Stimulated activated CD8-positive, alpha-beta memory T cell treated with anti-CD3 and anti-CD28 coated beads, Interleukin-2, amount 100 ng/mL, for 48 hours (primary cell): ENCODE results near the gene OLFM4.
"Not testable (repeated sequence)": the region's sequence is repeated elsewhere in the genome, so short reads cannot be mapped to it uniquely, and the experiment has no call there.

Experiments used
- DNase-seq, 2 donors: peaks; one replicate each; pipeline ENCODE4 v3.0.0-alpha.2; 2020; ENCODE audit warnings: low read depth in 2 of 2

The OLFM4 gene, protein sequence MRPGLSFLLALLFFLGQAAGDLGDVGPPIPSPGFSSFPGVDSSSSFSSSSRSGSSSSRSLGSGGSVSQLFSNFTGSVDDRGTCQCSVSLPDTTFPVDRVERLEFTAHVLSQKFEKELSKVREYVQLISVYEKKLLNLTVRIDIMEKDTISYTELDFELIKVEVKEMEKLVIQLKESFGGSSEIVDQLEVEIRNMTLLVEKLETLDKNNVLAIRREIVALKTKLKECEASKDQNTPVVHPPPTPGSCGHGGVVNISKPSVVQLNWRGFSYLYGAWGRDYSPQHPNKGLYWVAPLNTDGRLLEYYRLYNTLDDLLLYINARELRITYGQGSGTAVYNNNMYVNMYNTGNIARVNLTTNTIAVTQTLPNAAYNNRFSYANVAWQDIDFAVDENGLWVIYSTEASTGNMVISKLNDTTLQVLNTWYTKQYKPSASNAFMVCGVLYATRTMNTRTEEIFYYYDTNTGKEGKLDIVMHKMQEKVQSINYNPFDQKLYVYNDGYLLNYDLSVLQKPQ

DNA sequence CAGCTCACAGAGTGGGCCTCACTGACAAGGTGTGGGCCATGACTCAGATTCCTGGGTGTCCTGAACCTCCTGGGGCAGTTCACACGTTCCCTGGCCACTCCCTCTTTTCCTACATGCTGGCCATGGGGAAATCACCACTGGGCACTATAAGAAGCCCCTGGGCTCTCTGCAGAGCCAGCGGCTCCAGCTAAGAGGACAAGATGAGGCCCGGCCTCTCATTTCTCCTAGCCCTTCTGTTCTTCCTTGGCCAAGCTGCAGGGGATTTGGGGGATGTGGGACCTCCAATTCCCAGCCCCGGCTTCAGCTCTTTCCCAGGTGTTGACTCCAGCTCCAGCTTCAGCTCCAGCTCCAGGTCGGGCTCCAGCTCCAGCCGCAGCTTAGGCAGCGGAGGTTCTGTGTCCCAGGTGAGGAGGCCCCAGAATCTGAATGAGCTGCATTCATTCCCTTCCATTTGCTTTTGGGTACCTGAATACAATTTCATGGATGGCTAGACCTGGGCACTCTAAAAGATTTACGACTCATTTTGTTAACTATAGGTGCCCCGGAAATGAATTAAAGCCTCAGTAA lies at the start of gene OLFM4:
TSS of gene OLFM4 (plus strand) at position 177 of the 567 bp plus-strand sequence. CDS start at position 201, 24 bp downstream.
- no peak for DNase-seq

DNA sequence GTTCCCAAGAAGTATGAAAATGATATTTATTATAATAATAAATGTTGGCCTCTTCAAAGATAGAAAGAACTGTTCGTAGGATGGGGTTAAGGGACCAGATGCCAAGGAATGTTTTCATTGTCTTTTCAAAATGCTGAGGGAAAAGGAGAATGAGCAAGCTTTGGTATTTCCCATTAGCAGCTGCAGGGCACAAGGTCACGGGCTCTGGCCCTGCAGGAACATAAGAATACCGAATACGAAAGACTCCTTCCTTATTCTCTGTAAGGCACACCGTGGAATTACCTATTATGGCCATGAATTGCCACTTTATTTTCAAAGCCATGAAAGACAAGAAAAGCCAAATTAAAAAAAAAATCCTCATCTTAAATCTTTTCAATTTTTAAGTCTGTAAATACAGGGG lies 49.6 kb upstream of the OLFM4 start:
- DNase-seq, result no peak

DNA sequence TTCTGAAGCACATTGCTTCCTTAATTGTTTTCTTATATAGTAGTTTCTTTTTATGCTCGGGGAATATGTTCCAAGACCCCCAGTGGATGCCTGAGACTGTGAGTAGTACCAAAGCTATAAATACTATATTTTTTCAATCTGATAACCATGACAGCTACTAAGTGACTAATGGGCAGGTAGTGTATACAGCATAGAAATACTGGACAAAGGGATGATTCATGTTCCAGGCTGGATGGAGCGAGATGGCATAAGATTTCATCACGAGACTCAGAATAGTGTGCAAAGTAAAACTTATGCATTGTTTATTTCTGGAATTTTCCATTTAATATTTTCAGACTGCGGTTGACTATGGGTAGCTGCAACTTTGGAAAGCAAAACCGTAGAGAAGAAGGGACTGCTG lies 47.9 kb upstream of the OLFM4 start:
- DNase-seq, result no peak

DNA sequence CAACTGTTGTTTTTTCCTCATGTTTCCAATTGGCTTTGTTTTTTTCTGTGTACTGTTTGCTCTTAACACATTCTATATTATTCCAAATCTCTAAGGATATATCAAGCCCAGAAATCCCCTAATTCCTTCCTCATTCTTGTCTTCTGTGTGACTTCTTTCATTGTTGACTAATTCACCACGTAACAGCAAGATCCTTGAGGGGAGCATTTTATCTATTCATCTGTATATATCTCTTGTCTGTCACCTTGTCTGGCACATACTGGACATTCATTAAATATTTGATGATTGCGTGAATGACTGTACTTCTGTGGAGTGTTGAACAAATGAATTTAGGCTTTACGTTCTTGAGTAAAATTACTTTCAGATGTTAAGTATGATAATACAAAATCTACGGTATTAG lies 44.8 kb upstream of the OLFM4 start:
- DNase-seq, result no peak

DNA sequence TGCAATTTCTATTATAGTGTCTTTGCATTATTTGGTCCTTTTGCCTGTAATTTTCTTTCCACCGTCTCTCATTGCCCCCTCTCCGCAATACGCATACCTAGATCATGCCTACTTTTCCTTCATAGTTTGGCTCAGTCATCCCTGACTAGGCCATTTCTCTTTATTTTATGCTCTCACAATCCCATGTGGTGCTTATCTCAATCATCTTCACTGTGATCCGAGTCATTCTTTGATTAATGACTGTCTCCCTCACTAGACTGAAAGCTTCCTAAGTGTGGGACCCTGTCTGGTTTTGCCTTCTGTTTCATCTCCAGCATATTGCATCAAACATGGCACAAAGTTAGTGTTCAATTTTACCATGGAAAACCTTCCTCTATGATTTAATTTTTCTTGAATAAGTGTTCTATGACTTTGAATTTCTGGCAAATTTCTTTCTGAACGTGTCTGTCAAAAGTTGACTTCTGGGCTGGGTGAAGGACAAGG lies 43.7 kb upstream of the OLFM4 start:
- DNase-seq, result no peak

DNA sequence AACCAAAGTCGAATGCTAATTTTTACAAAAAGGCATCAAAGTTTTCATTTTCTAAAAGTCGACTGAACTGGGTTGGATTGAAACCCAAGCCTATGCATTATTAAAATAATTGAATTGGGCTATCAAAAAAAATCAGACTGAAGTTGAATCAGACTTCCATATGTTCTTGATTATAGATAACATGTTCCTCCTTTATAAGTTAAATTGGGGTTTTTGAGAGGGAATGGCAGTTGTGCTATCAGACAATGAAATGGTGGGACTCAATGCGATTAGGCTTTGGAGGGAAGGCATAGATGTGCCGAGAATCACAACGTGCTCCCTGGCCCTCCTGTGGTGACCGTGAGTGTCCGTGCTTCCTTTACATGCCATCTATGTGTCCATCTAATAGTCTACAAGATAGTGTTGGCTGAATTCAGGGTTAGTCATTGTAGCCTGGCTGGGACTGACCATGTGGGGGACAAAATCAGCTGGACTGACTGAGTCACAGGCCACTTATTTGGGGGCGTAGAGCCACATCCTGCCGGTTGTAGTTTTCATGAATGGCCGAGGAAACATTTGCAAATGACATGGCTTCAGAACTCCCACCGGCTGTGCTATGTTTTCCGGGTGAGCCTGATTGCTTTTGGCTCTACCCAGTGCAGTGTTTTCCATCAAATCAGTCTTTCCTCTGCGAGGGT lies 37.1 kb upstream of the OLFM4 start:
- DNase-seq, result no peak

DNA sequence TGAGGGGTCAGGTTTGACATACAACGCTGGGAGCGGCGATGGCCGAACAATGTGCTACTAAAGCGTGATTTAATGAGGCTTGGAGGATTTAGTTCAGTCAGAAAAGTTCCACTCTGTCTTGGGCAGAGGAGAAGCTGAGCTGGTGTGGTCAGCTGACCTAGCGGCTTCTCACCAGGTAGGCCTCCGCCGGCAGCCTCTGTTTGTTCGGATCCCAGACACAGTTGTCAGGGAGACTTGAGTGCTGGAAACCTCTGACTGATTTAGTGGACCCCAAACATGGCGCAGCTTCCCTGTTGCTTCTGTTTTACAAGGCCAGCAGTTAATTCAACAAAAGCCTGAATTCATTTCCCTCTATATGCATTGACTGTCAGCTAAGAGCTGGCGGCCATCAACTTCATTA lies 36.5 kb upstream of the OLFM4 start:
- no peak for DNase-seq

DNA sequence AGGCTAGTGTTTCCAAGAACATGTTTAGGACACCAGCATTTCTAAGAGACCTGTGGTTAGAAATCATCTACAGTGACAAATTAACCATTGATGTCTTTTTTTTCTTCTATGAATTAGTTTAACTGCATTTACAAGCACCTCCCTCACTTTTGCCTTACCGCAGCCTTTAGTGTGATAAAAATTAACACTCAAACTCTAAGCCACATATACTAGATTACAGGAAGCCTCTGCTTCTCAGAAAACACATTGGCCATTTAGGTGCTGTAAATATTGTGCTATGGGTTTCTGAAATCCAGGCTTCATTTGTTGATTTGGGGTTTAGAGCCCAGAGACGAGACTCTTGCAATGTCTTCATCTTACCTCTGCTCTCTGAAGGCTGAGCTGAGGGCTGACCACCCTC lies 34.6 kb upstream of the OLFM4 start:
- DNase-seq, result no peak

DNA sequence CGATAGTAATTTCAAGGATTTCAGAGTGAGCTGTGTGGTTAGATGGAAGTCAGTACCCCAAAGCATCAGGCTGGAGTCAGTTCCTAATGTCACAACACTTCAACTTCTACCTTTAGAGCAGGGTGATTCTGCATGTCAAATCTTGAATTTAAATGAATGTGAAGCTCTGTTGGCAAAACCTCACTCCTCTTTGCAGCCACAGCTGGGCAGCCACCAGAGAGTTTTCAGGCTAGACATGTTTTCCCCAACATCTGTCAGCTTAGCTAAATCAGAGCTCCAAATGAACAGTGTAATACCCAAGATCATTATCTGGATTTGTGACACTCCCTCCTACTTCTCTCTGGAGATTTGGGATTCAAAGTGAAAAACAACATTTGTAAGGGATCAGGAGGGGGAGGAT lies 33.7 kb upstream of the OLFM4 start:
- no peak for DNase-seq

DNA sequence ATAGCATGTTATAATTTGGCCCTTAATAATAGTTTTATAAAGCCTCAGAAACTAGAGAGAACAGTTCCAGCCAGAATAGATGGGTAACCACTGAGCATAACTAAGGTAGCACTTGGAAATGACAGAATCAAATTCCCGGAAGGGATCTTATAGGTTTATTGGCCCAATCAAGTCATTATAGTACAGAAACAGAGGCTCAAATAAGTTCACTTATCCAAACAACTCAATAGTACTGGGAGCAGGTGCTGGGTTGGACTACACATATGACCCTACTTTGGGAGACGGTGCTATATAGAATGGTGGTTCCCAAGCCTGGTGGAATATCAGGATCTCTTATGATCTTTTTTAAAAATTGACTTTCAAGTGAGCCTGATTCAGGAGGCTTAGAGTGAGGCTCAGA lies 32.7 kb upstream of the OLFM4 start:
- DNase-seq, result no peak

DNA sequence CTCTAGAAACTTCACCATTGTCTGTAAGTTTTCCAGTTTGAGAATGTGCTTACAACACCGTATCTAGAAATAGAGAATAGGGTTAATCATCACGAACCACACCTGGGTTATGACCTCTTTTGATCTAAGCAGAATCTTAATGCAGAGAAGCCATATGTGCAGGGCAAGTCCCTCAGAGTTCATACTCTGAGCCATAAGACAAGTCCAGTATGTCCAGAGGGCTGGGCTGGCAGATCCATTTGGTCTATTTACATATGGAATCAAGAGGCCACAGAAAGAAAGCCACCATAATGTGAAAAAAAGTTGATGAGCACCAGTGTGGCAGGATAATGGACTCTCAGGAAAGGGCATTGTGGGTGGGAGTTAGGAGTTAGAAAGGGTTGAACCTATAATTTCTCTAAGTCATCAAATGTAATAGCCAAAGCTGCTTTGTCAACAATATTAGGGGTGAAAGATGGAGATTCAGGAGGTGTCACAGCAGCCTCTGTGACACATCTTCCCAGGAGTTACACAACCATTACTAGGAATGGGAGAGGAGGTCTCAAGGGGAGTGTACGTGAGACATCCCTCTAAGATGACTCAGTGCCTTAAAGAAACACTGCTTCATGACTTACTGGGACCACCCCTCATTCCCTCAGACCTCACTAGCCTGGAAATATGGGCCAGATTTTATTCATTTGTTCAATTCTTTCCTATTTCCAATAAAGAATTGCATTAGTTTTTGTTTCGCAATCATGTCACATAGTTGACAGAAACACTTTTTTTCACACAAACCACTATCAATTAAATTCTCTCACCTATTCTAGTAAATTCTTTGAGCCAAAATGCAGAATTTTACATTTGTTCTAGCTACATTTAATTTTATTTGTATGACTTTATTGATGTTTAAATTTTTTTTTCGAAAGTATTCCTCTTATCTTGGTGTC lies 30.4 kb upstream of the OLFM4 start:
- DNase-seq, result no peak

DNA sequence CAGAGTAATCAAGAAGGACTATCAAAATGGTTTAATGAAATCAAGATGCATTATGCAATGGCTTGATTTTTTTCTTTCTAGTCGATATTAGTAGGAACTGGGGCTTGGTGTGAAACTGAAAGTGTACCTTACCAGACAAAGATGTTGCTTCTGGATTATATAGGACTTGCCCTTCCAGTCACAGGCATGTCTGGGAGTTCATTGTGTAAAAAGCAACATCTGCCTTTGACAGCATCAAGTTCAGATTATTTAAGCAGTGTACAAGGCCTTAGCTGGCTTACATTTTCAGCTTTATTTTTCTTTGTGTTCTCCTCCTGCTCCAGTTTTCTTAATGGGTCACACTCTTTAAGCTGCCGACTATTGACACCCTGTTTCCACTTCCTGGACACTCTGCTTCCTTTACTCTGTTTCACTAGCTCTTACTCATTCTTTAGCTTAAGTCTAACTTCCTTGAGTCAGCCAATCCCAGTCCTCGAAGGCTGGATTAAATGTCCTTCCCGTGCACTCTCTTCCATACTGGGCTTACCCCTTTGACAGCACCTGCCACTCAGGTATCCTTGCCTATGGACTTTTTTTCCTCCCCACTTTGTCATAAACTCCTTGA lies 29.4 kb upstream of the OLFM4 start:
- DNase-seq, result no peak

DNA sequence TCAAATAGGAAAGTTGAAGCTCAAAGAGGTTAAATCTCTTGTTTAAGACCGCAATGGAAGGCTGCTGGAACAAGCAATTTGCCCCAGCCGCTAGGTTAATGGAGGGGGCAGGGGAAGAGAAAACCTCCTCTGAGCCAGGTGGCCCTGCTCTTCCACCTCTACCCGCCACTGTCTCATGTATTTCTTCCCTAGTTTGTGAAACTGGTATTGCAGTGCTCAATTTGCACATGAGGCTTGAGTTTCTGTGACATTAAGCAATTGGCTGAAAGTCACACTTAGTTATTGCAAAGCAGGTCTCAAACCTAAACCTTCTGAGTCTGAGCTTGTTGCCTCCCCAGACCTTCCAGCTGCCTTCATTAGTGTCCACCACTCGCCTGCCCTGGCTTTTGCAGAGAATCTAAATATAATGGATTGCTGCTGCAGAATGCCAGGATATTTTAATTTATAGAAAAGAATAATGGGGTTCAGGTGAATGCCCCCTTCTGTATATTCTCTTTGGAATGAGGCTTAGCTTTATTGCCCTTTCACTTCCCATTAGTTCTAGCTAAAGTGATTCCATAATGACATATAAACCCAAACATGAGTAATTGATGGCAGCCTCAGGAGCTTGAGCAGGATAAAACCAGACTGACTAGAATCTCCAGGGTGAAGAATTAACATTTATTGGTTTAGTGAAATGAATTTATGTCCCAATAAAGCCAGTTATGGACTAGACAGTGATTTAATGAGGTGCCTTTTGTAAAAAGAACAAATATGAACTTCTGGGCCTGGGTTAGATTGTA lies 27.0 kb upstream of the OLFM4 start:
- no peak for DNase-seq

DNA sequence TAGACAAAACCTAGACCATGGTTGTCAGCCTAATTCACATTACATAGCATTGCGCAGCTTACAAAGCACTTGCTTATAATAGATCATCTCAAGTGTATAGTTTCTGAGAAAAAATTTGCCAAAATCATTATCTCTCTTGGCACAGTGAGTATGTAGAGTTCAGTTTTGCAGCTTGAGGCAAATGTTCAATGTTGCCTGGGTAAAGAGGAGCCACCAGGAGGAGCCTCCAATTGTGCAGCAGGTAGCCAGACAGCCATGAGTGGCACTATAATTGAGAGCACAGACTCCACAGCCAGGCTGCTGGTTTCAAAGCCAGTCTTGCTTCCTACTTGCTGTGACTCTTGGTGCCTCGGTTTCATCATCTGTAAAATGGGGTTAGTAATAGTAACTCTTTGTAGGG lies 24.0 kb upstream of the OLFM4 start:
- no peak for DNase-seq

DNA sequence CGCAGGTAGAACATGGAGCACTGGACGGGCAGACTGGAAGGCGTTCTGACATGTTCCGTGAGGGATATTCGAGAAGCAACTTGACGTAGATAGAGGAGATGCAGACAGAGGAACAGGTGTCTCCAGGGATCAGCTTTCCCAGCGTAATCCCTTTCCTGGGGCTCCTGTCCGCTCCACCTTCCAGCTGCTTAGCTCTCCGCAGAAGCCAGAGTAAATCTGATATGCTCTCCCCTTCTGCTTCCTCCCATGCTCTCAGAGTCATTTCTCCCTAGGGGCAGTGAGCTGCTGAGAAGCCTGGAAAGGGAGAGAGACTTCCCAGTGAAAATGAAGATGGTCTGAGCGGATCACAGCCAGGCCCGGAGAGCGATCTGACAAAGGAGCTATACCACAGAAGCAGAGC lies 23.0 kb upstream of the OLFM4 start:
- DNase-seq, result no peak

DNA sequence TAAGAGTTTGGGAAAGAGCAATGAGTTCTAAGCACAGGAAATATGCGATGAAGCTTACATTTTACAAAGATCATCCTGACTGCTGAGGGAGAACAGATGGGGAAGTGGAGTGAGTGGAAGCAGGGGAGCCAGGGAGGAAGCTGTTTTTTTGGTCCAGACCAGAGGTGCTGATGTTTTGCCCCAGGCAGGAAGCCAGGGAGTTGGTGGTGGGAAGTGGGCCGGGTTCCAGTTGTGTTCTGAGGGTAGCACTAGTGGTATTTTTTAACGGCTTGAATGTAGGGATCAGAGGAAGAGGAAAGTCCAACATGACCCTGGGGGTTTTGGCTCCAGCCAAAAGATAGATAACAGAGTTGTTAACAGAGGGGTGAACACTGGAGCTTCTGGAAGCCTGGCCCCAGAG lies 20.7 kb upstream of the OLFM4 start:
- DNase-seq, result no peak

DNA sequence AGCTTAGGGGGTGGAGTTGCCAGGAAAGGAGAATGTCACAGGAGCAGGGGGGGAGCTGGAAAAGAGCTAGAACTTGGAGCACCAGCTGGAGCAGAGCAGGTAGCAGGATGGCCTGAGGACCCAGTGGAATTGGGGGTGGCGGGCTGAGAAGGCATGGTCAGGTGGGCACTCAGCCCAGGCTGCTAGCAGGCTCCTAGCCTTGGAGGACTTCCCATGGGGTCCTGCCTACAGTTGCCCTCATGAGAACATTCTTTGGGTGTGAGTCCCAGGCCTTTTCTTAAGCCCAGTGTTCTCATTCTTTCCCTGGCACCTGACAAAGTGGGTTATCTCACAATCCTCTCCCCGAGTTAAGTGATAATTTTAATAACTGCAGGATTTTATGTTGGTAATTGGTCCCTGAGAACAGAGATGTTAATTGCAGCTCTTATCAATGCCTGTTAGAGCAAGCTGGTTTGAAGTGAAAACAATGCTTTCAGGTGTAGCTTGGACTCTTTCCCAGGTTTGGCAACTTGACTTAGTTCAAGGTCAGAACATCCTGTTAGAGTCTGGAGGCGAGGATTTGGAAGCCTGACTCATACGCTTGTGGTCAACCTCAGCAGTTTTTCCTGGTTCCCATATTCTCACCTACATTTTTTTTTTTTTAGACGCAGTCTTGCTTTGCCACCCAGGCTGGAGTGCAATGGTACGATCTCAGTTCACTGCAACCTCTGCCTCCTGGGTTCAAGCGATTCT lies 18.1 kb upstream of the OLFM4 start:
- DNase-seq, result no peak

DNA sequence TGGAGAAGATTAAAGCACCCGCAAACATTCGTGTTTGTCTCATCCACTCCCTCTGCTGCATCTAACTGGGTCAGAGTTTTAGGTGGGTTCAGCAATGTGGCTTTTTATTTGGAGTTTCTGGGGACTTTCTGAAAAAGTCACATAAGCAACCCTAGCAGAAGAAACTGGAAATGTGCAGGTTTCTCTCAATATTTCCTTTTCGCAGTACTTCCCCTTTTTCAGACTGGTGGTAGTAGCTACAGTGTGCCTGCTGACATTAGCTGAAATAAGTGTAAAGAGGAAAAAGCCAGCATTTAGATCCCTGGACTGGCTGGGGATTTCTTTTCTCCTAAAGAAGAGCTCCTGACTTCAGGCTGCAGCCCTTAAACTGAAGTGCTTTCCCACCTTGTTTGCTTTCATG lies 15.9 kb upstream of the OLFM4 start:
- DNase-seq, result no peak

DNA sequence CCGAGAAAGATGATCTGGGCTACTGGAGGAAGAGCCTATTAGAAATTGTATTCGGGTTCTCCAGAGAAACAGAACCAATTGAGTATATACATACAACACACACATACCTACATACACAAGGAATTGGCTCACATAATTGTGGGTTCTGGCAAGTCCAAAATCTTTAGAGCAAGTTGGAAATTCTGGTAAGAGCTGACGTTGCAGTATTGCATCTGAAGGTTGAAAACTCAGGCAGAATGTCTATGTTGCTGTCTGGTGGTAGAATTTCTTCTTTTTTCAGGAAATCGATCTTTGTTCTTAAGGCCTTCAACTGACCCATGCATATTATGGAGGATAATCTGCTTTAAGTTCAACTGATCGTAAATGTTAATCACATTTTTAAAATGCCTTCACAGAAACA lies 15.5 kb upstream of the OLFM4 start:
- no peak for DNase-seq

DNA sequence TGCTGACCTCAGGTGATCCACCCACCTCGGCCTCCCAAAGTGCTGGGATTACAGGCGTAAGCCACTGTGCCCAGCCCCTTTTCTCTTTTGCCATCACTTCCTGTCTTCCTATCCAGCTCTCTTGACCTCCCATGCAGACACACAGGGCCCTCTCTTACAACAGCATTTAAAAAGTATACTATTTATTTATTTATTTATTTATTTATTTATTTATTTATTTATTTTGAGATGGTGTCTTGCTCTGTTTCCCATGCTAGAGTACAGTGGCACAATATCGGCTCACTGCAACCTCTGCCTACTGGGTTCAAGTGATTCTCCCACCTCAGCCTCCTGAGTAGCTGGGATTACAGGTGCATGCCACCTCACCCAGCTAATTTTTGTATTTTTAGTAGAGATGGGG lies 14.6 kb upstream of the OLFM4 start:
- DNase-seq, result not testable (repeated sequence)
